Kidney tubule cell (primary cell): Measurements from ENCODE around the gene UNC80.
A peak's percentile ranks its signal among the peaks of the same experiment; 100 is the strongest.

ENCODE experiments used
- DNase-seq: peaks from one replicate; pipeline ENCODE4 v3.0.0-alpha.2; 2018; ENCODE audit warnings: low spot score

Gene UNC80

GRCh38 chr2:209908511-209908910 is 136.9 kb downstream of the UNC80 start:
- DNase-seq, result no peak

- no peak for DNase-seq
Measured at GRCh38 chr2:209911486-209911885, 139.9 kb downstream of the UNC80 start.

- DNase-seq, result no peak
Measured at GRCh38 chr2:209913786-209914345, 142.2 kb downstream of the UNC80 start.

- DNase-seq, result no peak
Measured at GRCh38 chr2:209917154-209917771, 145.6 kb downstream of the UNC80 start.

- DNase-seq, result no peak
Measured at GRCh38 chr2:209918251-209918650, 146.6 kb downstream of the UNC80 start.

- DNase-seq, result no peak
Measured at GRCh38 chr2:209922116-209922515, 150.5 kb downstream of the UNC80 start.

GRCh38 chr2:209929369-209929768 is 157.7 kb downstream of the UNC80 start:
- DNase-seq, result no peak

- DNase-seq, result peak; percentile 43
Measured at GRCh38 chr2:209933499-209934483, 162.2 kb downstream of the UNC80 start.

- no peak for DNase-seq
Measured at GRCh38 chr2:209936106-209936666, 164.6 kb downstream of the UNC80 start.

GRCh38 chr2:209937893-209938292 is 166.3 kb downstream of the UNC80 start:
- no peak for DNase-seq

- DNase-seq, result no peak
Measured at GRCh38 chr2:209938906-209939305, 167.3 kb downstream of the UNC80 start.

- no peak for DNase-seq
Measured at GRCh38 chr2:209940936-209941335, 169.3 kb downstream of the UNC80 start.

GRCh38 chr2:209942426-209942825 is 170.8 kb downstream of the UNC80 start:
- DNase-seq, result no peak

- DNase-seq, result no peak
Measured at GRCh38 chr2:209942936-209943605, 171.4 kb downstream of the UNC80 start.

- DNase-seq, result no peak
Measured at GRCh38 chr2:209943776-209944175, 172.1 kb downstream of the UNC80 start.

GRCh38 chr2:209946539-209946938 is 174.9 kb downstream of the UNC80 start:
- no peak for DNase-seq

- no peak for DNase-seq
Measured at GRCh38 chr2:209956271-209956670, 184.6 kb downstream of the UNC80 start.

- DNase-seq, result no peak
Measured at GRCh38 chr2:209958016-209958415, 186.4 kb downstream of the UNC80 start.

GRCh38 chr2:209960045-209960444 is 188.4 kb downstream of the UNC80 start:
- DNase-seq, result no peak

GRCh38 chr2:209960676-209961630 is 189.3 kb downstream of the UNC80 start:
- peak; percentile 67 for DNase-seq

- no peak for DNase-seq
Measured at GRCh38 chr2:209965723-209966122, 194.1 kb downstream of the UNC80 start.
